Endothelial cell of umbilical vein (primary cell): Measurements from ENCODE around the gene AQP7. TPM values are rescaled to one million over a fixed set of nuclear protein-coding genes. Genes with fewer than 3 reads are reported as not detected.
A peak's percentile ranks its signal among the peaks of the same experiment; 100 is the strongest.

ENCODE experiments used
- BruUV-seq: library from RNA; stranded (reverse); fragments of 400-500 nt; replicated peaks from 2 replicates; lab custom pipeline; 2021; lab: Mats Ljungman, UMichigan
- CTCF ChIA-PET: fragments of 300-600, 350-600 bp; sonication (Branson Sonifier 250); formaldehyde crosslinking; loops from one replicate; lab custom pipeline; 2021; ENCODE audit warnings: antibody characterized with exemption, inconsistent platforms; lab: Charles Lee
- POLR2A ChIA-PET: fragments of 300-600, 350-600 bp; sonication (Branson Sonifier 250); formaldehyde crosslinking; loops from one replicate; lab custom pipeline; 2021; ENCODE audit warnings: antibody characterized with exemption, inconsistent platforms; lab: Charles Lee
- DNase-seq: peaks from one replicate; pipeline ENCODE4 v3.0.0-alpha.2; 2011; ENCODE audit warnings: low read depth, low spot score
- FAIRE-seq: peaks from 2 replicates; lab custom pipeline; 2011; peaks lifted over from hg19 to GRCh38; lab: Jason Lieb, UNC
- H2AFZ ChIP-seq: 2 replicates; pipeline ENCODE4 v1.6.0; 2012; ENCODE audit warnings: low read depth, low read length, control low read depth, inconsistent platforms
- H3K27ac ChIP-seq: 2 replicates; pipeline ENCODE4 v1.5.1; 2011; ENCODE audit warnings: low read depth, mild to moderate bottlenecking, control low read depth, low read length, moderate library complexity; ENCODE audit not compliant: insufficient read depth
- H3K27me3 ChIP-seq, 2 experiments: 2 replicates each; pipeline versions ENCODE4 v1.6.0 to v1.6.1; 2011; ENCODE audit warnings: low read length in 2 of 2, mixed read lengths in 1 of 2; ENCODE audit not compliant: control insufficient read depth in 2 of 2, insufficient read depth in 2 of 2
- H3K36me3 ChIP-seq, 2 experiments: 2 replicates in 1 of 2; 3 replicates in 1 of 2; pipeline ENCODE4 v1.5.1; 2011; ENCODE audit warnings: low read length in 2 of 2, mild to moderate bottlenecking in 1 of 2, moderate library complexity in 1 of 2; ENCODE audit not compliant: control insufficient read depth in 2 of 2, insufficient read depth in 2 of 2; ENCODE audit errors: extremely low read depth in 1 of 2
- H3K4me1 ChIP-seq: 3 replicates; pipeline ENCODE4 v1.5.1; 2011; ENCODE audit warnings: mild to moderate bottlenecking, low read length; ENCODE audit not compliant: control insufficient read depth, insufficient read depth; ENCODE audit errors: extremely low read depth
- H3K4me2 ChIP-seq: 2 replicates; pipeline ENCODE4 v1.6.1; 2011; ENCODE audit warnings: low read length, control low read depth, mixed read lengths; ENCODE audit not compliant: insufficient read depth
- H3K4me3 ChIP-seq, 3 experiments: fragments of 200-600 bp in 1 of 3; sonication (generic), shearing (Covaris generic) in 1 of 3; replicated peaks in 1 of 3; 2 replicates each; pipeline ENCODE4 v1.5.1; 2011 to 2016; ENCODE audit warnings: control low read depth in 3 of 3, low read length in 3 of 3, mild to moderate bottlenecking in 2 of 3, inconsistent platforms in 1 of 3, low read depth in 1 of 3, moderate library complexity in 1 of 3; ENCODE audit not compliant: insufficient read depth in 1 of 3
- H3K79me2 ChIP-seq: 2 replicates; pipeline ENCODE4 v1.6.0; 2012; ENCODE audit warnings: low read length, inconsistent platforms; ENCODE audit not compliant: control insufficient read depth, insufficient read depth
- H3K9ac ChIP-seq: replicated peaks from 2 replicates; pipeline ENCODE3; 2011; ENCODE audit warnings: low read length, control low read depth; ENCODE audit not compliant: insufficient read depth; ENCODE audit errors: extremely low read depth
- H3K9me1 ChIP-seq: replicated peaks from 3 replicates; pipeline ENCODE4 v1.6.0; 2011; ENCODE audit warnings: mild to moderate bottlenecking, low read length; ENCODE audit not compliant: control insufficient read depth, insufficient read depth; ENCODE audit errors: extremely low read depth
- H3K9me3 ChIP-seq: replicated peaks from 2 replicates; pipeline ENCODE4 v1.5.1; 2012; ENCODE audit warnings: low read length, inconsistent platforms; ENCODE audit not compliant: control insufficient read depth, insufficient read depth
- H4K20me1 ChIP-seq: replicated peaks from 2 replicates; pipeline ENCODE3; 2011; ENCODE audit warnings: mild to moderate bottlenecking, low read length; ENCODE audit not compliant: control insufficient read depth, insufficient read depth; ENCODE audit errors: extremely low read depth
- EZH2 ChIP-seq: IDR thresholded peaks from 2 replicates; pipeline ENCODE4 v1.6.1; 2012; ENCODE audit warnings: borderline replicate concordance, low read depth, mild to moderate bottlenecking, moderate library complexity, low read length, inconsistent platforms; ENCODE audit not compliant: severe bottlenecking
- FOS ChIP-seq: IDR thresholded peaks from 2 replicates; pipeline ENCODE4 v1.6.1; 2011; ENCODE audit warnings: mild to moderate bottlenecking, low read length, moderate library complexity, borderline replicate concordance; ENCODE audit not compliant: insufficient read depth
- GATA2 ChIP-seq: IDR thresholded peaks from 2 replicates; pipeline ENCODE4 v1.7.0; 2011; ENCODE audit warnings: low read depth, mild to moderate bottlenecking, moderate library complexity, mixed read lengths, low read length; ENCODE audit not compliant: insufficient read length, insufficient read depth
- JUN ChIP-seq: IDR thresholded peaks from 2 replicates; pipeline ENCODE4 v1.6.1; 2011; ENCODE audit warnings: borderline replicate concordance, low read depth; ENCODE audit not compliant: insufficient read length, insufficient read depth
- MYC ChIP-seq: IDR thresholded peaks from one replicate; pipeline ENCODE4 v1.6.1; 2011; ENCODE audit warnings: mild to moderate bottlenecking, low read depth, low read length
- POLR2A ChIP-seq: IDR thresholded peaks from 2 replicates; pipeline ENCODE4 v1.6.1; 2012; ENCODE audit warnings: low read depth, mild to moderate bottlenecking, control low read depth, low read length
- POLR2AphosphoS5 ChIP-seq: IDR thresholded peaks from 2 replicates; pipeline ENCODE4 v1.6.1; 2012; ENCODE audit warnings: low read depth, mild to moderate bottlenecking, control low read depth, low read length, moderate library complexity; ENCODE audit not compliant: insufficient read depth
- dilution Hi-C: fragments of 300-500 bp; cut with MboI; formaldehyde crosslinking; loops from one replicate; pipeline ENCODE4 v1.15.0; 2019; ENCODE audit warnings: low sequenced_read_pairs; ENCODE audit not compliant: extremely low pct_ligation_motif_present
- intact Hi-C: fragments of 100-400 bp; cut with micrococcal nuclease; formaldehyde crosslinking; loops from one replicate; pipeline ENCODE4 v1.10.0; 2022
- polyA plus RNA-seq, 4 experiments: library from polyadenylated mRNA; depleted of rRNA in 3 of 4; stranded (reverse) in 3 of 4; unstranded in 1 of 4; fragments of >200 nt; gene quantifications; 2 replicates each; pipeline versions ENCODE4 v1.2.1 to v1.2.3, GENCODE V29; 2011 to 2012; ENCODE audit warnings: missing spikeins in 1 of 4
- total RNA-seq: library from RNA; stranded (reverse); gene quantifications from 2 replicates; pipeline ENCODE4 v1.2.3, GENCODE V29; 2021
- TF ChIP-seq, protein P1 (sequence below), 2 donors: IDR thresholded peaks; 1 replicate in 1 of 2; 2 replicates in 1 of 2; pipeline ENCODE4 v1.5.1; 2011; ENCODE audit warnings: low read length in 2 of 2, mild to moderate bottlenecking in 2 of 2, moderate library complexity in 2 of 2, control low read depth in 1 of 2, inconsistent platforms in 1 of 2, low read depth in 1 of 2; ENCODE audit not compliant: insufficient read depth in 1 of 2; ENCODE audit errors: extremely low read depth in 1 of 2
- TF ChIP-seq, protein P2 (sequence below): IDR thresholded peaks from 2 replicates; pipeline ENCODE4 v1.6.1; 2011; ENCODE audit not compliant: insufficient read depth, insufficient read length

Gene AQP7
- total and polyA plus RNA-seq, 2 donors (not counting 3 experiments of a cell fraction or from before 2014, with no cell fraction given), result 3.7 TPM; not detected in 1

DNA sequence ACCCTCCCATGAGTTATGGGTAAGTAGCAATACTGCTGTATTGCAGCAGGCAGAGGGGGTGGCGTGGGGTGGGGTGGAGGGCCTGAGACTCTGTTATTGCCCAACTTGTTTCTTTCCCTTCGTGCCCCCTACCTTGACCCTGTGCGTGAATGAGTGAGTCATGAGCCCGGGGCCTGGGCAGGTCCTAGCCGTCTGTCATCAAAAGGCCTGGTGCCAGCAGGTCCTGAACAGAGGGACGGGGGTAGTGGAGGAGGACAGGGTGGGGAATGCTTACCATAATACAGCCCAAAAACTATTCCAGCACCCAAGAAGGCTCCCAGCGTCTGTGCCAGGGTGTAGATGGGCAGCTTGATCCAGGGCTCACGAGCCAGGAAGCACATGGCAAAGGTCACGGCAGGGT lies 40.7 kb upstream of the AQP7 start:
- Histone ChIP-seq H3K9ac (no peak overlapping the region), H3K27me3 (peaks cover 0 to under 1% of the 10 kb centered on the region in 2 experiments), H3K79me2 (no peaks in the 10 kb centered on the region), H4K20me1 (no peaks in the 10 kb centered on the region), H3K4me1 (peaks cover 7% of the 10 kb centered on the region), H3K36me3 (no peaks in the 10 kb centered on the region), H3K9me3 (no peaks in the 10 kb centered on the region), H3K27ac (no peak overlapping the region), H2AFZ (no peak overlapping the region), H3K9me1 (no peaks in the 10 kb centered on the region), H3K4me3 (no peak overlapping the region), H3K4me2 (no peak overlapping the region)
- dilution Hi-C loops (no loop called here), intact Hi-C loops (no loop called here)
- ChIA-PET CTCF (interaction anchor here (5.9 kb wide), 1 partner anchor 9 kb away, joined by 57 read pairs; no protein-coding TSS in a partner anchor), POLR2A (no interaction called here)
- FAIRE-seq, result no peak
- peak; percentile 17 for DNase-seq
- TF ChIP-seq, protein P1, sequence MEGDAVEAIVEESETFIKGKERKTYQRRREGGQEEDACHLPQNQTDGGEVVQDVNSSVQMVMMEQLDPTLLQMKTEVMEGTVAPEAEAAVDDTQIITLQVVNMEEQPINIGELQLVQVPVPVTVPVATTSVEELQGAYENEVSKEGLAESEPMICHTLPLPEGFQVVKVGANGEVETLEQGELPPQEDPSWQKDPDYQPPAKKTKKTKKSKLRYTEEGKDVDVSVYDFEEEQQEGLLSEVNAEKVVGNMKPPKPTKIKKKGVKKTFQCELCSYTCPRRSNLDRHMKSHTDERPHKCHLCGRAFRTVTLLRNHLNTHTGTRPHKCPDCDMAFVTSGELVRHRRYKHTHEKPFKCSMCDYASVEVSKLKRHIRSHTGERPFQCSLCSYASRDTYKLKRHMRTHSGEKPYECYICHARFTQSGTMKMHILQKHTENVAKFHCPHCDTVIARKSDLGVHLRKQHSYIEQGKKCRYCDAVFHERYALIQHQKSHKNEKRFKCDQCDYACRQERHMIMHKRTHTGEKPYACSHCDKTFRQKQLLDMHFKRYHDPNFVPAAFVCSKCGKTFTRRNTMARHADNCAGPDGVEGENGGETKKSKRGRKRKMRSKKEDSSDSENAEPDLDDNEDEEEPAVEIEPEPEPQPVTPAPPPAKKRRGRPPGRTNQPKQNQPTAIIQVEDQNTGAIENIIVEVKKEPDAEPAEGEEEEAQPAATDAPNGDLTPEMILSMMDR (IDR thresholded peaks at IDR 0.05; ENCODE audit: extremely low read depth in 1 of 2, insufficient read depth in 1 of 2, low read depth in 1 of 2, low read length in 2 of 2), result no peak
- TF ChIP-seq FOS, result no peak
- no peak for TF ChIP-seq EZH2
- TF ChIP-seq POLR2AphosphoS5, result no peak
- TF ChIP-seq GATA2, result no peak
- TF ChIP-seq, protein P2, sequence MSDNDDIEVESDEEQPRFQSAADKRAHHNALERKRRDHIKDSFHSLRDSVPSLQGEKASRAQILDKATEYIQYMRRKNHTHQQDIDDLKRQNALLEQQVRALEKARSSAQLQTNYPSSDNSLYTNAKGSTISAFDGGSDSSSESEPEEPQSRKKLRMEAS, result no peak
- no peak for TF ChIP-seq POLR2A
- no peak for TF ChIP-seq JUN
- TF ChIP-seq MYC, result no peak
- no TSS peak for BruUV-seq
